Trophoblast cell (in vitro differentiated cells and primary cell): ENCODE data around the gene CFAP46.

ENCODE experiments used
- DNase-seq, 2 donors: peaks; one replicate each; pipeline ENCODE4 v3.0.0-alpha.2; 2016
- H2AFZ ChIP-seq: 2 replicates; pipeline ENCODE4 v1.6.1; 2013; ENCODE audit warnings: low read length, moderate library complexity, mild to moderate bottlenecking; ENCODE audit not compliant: insufficient read depth, poor library complexity
- H2AK5ac ChIP-seq: 2 replicates; pipeline ENCODE4 v1.6.1; 2013; ENCODE audit warnings: mild to moderate bottlenecking, low read length
- H2BK120ac ChIP-seq: 2 replicates; pipeline ENCODE4 v1.6.1; 2013; ENCODE audit warnings: low read length, mild to moderate bottlenecking, moderate library complexity; ENCODE audit not compliant: insufficient read depth, poor library complexity
- H2BK12ac ChIP-seq: 2 replicates; pipeline ENCODE4 v1.6.1; 2013; ENCODE audit warnings: mild to moderate bottlenecking, low read length, moderate library complexity
- H2BK5ac ChIP-seq: 2 replicates; pipeline ENCODE4 v1.6.1; 2013; ENCODE audit warnings: low read length, low read depth, moderate library complexity, mild to moderate bottlenecking; ENCODE audit not compliant: poor library complexity
- H3K14ac ChIP-seq: 2 replicates; pipeline ENCODE4 v1.6.1; 2013; ENCODE audit warnings: mild to moderate bottlenecking, low read length
- H3K18ac ChIP-seq: 2 replicates; pipeline ENCODE4 v1.6.1; 2013; ENCODE audit warnings: mild to moderate bottlenecking, low read length
- H3K23ac ChIP-seq: 2 replicates; pipeline ENCODE4 v1.6.1; 2013; ENCODE audit warnings: low read length
- H3K27ac ChIP-seq: 2 replicates; pipeline ENCODE4 v1.5.1; 2013; ENCODE audit warnings: low read depth, mild to moderate bottlenecking, inconsistent platforms, low read length, moderate library complexity
- H3K27me3 ChIP-seq: 2 replicates; pipeline ENCODE4 v1.6.1; 2013; ENCODE audit warnings: inconsistent platforms, mild to moderate bottlenecking, low read length, moderate library complexity; ENCODE audit not compliant: insufficient read depth
- H3K36me3 ChIP-seq, 2 experiments: 1 replicate in 1 of 2; 2 replicates in 1 of 2; pipeline ENCODE4 v1.6.1; 2013; ENCODE audit warnings: low read length in 2 of 2, mild to moderate bottlenecking in 2 of 2, moderate library complexity in 1 of 2; ENCODE audit not compliant: insufficient read depth in 2 of 2, control insufficient read depth in 1 of 2
- H3K4ac ChIP-seq: 2 replicates; pipeline ENCODE4 v1.6.1; 2013; ENCODE audit warnings: low read depth, mild to moderate bottlenecking, low read length, moderate library complexity
- H3K4me1 ChIP-seq, 2 experiments: 1 replicate in 1 of 2; 2 replicates in 1 of 2; pipeline ENCODE4 v1.6.1; 2013; ENCODE audit warnings: low read length in 2 of 2, mild to moderate bottlenecking in 2 of 2, moderate library complexity in 1 of 2; ENCODE audit not compliant: insufficient read depth in 2 of 2, control insufficient read depth in 1 of 2
- H3K4me2 ChIP-seq: 2 replicates; pipeline ENCODE4 v1.6.1; 2013; ENCODE audit warnings: inconsistent platforms, mild to moderate bottlenecking, low read length, moderate library complexity
- H3K4me3 ChIP-seq: 2 replicates; pipeline ENCODE4 v1.5.1; 2013; ENCODE audit warnings: mild to moderate bottlenecking, low read depth, low read length, inconsistent platforms
- H3K79me1 ChIP-seq: one replicate; pipeline ENCODE4 v1.6.1; 2013; ENCODE audit warnings: low read length
- H3K79me2 ChIP-seq: 2 replicates; pipeline ENCODE4 v1.6.1; 2013; ENCODE audit warnings: low read length, mild to moderate bottlenecking; ENCODE audit not compliant: control insufficient read depth, insufficient read depth, poor library complexity
- H3K9ac ChIP-seq: 2 replicates; pipeline ENCODE4 v1.6.1; 2013; ENCODE audit warnings: mild to moderate bottlenecking, low read length
- H3K9me3 ChIP-seq: 2 replicates; pipeline ENCODE4 v1.6.1; 2013; ENCODE audit warnings: low read depth, mild to moderate bottlenecking, control low read depth, inconsistent platforms, low read length; ENCODE audit not compliant: insufficient read depth
- H4K12ac ChIP-seq: 2 replicates; pipeline ENCODE4 v1.6.1; 2013; ENCODE audit warnings: low read depth, mild to moderate bottlenecking, low read length, moderate library complexity
- H4K8ac ChIP-seq: 2 replicates; pipeline ENCODE4 v1.6.1; 2013; ENCODE audit warnings: low read depth, mild to moderate bottlenecking, low read length, moderate library complexity
- H4K91ac ChIP-seq: one replicate; pipeline ENCODE4 v1.6.1; 2013; ENCODE audit warnings: low read depth, mild to moderate bottlenecking, low read length, moderate library complexity
- WGBS: extraction: QIAGEN DNeasy Blood & Tissue Kit; methylation state at CpG from one replicate; pipeline ENCODE4 v1.1.7; 2013; ENCODE audit warnings: missing lambda C conversion rate; ENCODE audit not compliant: insufficient read length, insufficient coverage; ENCODE audit errors: extremely low coverage; 5-methylcytosine and 5-hydroxymethylcytosine counted together

The CFAP46 gene

DNA sequence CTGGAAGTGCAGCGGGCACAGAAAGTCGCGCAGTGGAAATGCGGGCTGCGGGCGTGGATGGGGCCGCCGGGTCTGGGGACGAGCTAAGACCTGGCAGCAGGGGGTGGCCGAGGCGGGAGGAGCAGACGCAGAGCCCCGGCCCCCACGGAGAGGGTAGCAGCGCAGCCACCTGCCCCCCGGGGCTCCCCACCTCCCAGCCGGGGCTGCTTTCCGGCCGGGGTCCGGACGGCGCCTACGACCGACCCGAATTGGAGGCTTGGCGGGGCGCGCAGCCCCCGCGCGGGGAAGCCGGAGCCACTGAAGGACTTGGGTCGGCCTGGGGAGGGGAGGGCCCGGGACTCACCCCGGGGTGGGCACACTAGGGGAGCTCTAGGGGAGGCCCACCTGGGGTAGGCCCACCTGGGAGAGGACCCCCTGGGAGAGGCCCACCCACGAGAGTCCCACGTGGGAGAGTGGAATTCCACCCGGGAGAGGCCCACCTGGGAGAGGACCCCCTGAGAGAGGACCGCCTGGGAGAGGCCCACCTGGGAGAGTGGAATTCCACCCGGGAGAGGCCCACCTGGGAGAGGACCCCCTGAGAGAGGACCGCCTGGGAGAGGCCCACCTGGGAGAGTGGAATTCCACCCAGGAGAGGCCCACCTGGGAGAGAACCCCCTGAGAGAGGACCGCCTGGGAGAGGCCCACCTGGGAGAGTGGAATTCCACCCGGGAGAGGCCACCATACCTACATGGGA, 854 bp upstream of the CFAP46 start:
- Histone ChIP-seq H3K4me3 (peak overlapping the region; percentile 72), H3K27me3 (no peaks in the 10 kb centered on the region), H3K9me3 (peaks cover 5% of the 10 kb centered on the region), H3K27ac (no peak overlapping the region), H4K91ac (no peak overlapping the region), H2BK12ac (no peak overlapping the region), H3K23ac (no peak overlapping the region), H3K18ac (no peak overlapping the region), H4K8ac (peak overlapping the region; percentile 38), H2AFZ (no peak overlapping the region), H3K4ac (no peak overlapping the region), H3K4me1 (peaks cover 0 to 2% of the 10 kb centered on the region in 2 experiments), H2BK120ac (no peak overlapping the region), H3K14ac (no peak overlapping the region), H4K12ac (peak overlapping the region; percentile 16), H3K79me1 (no peaks in the 10 kb centered on the region), H3K36me3 (no peaks in the 10 kb centered on the region), H3K79me2 (no peaks in the 10 kb centered on the region), H2AK5ac (no peak overlapping the region), H3K4me2 (peak overlapping the region; percentile 69), H2BK5ac (no peak overlapping the region), H3K9ac (no peak overlapping the region)
- DNase-seq: no peak
- no CpG with 5 or more reads among the region's 43 CpGs for WGBS

- Histone ChIP-seq H3K18ac (no peak overlapping the region), H3K79me1 (no peaks in the 10 kb centered on the region), H2BK5ac (no peak overlapping the region), H3K4me3 (no peak overlapping the region), H3K36me3 (no peaks in the 10 kb centered on the region), H3K4me1 (peaks cover 0 to 2% of the 10 kb centered on the region in 2 experiments), H3K27ac (no peak overlapping the region), H3K23ac (no peak overlapping the region), H2AFZ (no peak overlapping the region), H2BK12ac (no peak overlapping the region), H4K12ac (no peak overlapping the region), H4K91ac (no peak overlapping the region), H3K9me3 (peaks cover 5% of the 10 kb centered on the region), H2AK5ac (no peak overlapping the region), H3K9ac (no peak overlapping the region), H3K4ac (no peak overlapping the region), H4K8ac (no peak overlapping the region), H3K4me2 (peak overlapping the region; percentile 69), H3K27me3 (no peaks in the 10 kb centered on the region), H3K79me2 (no peaks in the 10 kb centered on the region), H2BK120ac (no peak overlapping the region), H3K14ac (no peak overlapping the region)
- no CpG with 5 or more reads among the region's 11 CpGs for WGBS
- no peak for DNase-seq
Measured at GRCh38 chr10:132941640-132942051, 724 bp downstream of the CFAP46 start.

GRCh38 chr10:132940791-132941465, 1.4 kb downstream of the CFAP46 start:
- Histone ChIP-seq H2BK12ac (no peak overlapping the region), H3K4me1 (peaks cover 0 to 2% of the 10 kb centered on the region in 2 experiments), H3K4me2 (no peak overlapping the region), H3K14ac (no peak overlapping the region), H3K9ac (no peak overlapping the region), H3K23ac (no peak overlapping the region), H3K27me3 (no peaks in the 10 kb centered on the region), H3K9me3 (peaks cover 4% of the 10 kb centered on the region), H3K18ac (no peak overlapping the region), H2AFZ (no peak overlapping the region), H4K91ac (no peak overlapping the region), H3K27ac (no peak overlapping the region), H4K12ac (no peak overlapping the region), H4K8ac (no peak overlapping the region), H2AK5ac (no peak overlapping the region), H3K79me1 (no peaks in the 10 kb centered on the region), H3K4ac (no peak overlapping the region), H3K36me3 (no peaks in the 10 kb centered on the region), H3K4me3 (no peak overlapping the region), H2BK120ac (no peak overlapping the region), H2BK5ac (no peak overlapping the region), H3K79me2 (no peaks in the 10 kb centered on the region)
- no CpG with 5 or more reads among the region's 28 CpGs for WGBS
- DNase-seq: no peak

- Histone ChIP-seq H4K12ac (no peak overlapping the region), H3K36me3 (no peaks in the 10 kb centered on the region), H3K14ac (no peak overlapping the region), H2BK120ac (no peak overlapping the region), H3K4me1 (peaks cover 0 to 2% of the 10 kb centered on the region in 2 experiments), H3K9me3 (peaks cover 2% of the 10 kb centered on the region), H3K4me2 (no peak overlapping the region), H2AK5ac (no peak overlapping the region), H3K4ac (no peak overlapping the region), H3K27me3 (no peaks in the 10 kb centered on the region), H3K79me1 (no peaks in the 10 kb centered on the region), H3K9ac (no peak overlapping the region), H3K18ac (no peak overlapping the region), H2BK12ac (no peak overlapping the region), H3K79me2 (no peaks in the 10 kb centered on the region), H3K23ac (no peak overlapping the region), H4K8ac (no peak overlapping the region), H3K27ac (no peak overlapping the region), H2BK5ac (no peak overlapping the region), H2AFZ (no peak overlapping the region), H3K4me3 (no peak overlapping the region), H4K91ac (no peak overlapping the region)
- peak in 1 of 2 donors; percentile 36 for DNase-seq
- no CpG with 5 or more reads among the region's 24 CpGs for WGBS
Measured at GRCh38 chr10:132939957-132940790, 2.2 kb downstream of the CFAP46 start.
